VCaP (cell line): ENCODE data around the gene MT1E.
A peak's percentile ranks its signal among the peaks of the same experiment; 100 is the strongest.
"Not testable (repeated sequence)": the region's sequence is repeated elsewhere in the genome, so short reads cannot be mapped to it uniquely, and the experiment has no call there.

Source experiments
- H3K27ac ChIP-seq: fragments of 450-650 bp; 2 replicates; pipeline ENCODE4 v1.5.1; 2017
- TF ChIP-seq, protein P1 (sequence below): fragments of 450-650 bp; conservative IDR thresholded peaks from 2 replicates; pipeline ENCODE4 v1.5.1; 2017; ENCODE audit warnings: mild to moderate bottlenecking, moderate library complexity

Gene MT1E

GRCh38 chr16:56657555-56658326 lies 32.2 kb downstream of the MT1E start, which contains the start of gene MT1F:
Gene MT1F, plus strand, starts transcription at chr16:56657959. Its CDS starts 100 bp downstream, at chr16:56658059.
- peak within 1 kb of the TSS; percentile 51 for H3K27ac ChIP-seq
- TF ChIP-seq, protein P1, sequence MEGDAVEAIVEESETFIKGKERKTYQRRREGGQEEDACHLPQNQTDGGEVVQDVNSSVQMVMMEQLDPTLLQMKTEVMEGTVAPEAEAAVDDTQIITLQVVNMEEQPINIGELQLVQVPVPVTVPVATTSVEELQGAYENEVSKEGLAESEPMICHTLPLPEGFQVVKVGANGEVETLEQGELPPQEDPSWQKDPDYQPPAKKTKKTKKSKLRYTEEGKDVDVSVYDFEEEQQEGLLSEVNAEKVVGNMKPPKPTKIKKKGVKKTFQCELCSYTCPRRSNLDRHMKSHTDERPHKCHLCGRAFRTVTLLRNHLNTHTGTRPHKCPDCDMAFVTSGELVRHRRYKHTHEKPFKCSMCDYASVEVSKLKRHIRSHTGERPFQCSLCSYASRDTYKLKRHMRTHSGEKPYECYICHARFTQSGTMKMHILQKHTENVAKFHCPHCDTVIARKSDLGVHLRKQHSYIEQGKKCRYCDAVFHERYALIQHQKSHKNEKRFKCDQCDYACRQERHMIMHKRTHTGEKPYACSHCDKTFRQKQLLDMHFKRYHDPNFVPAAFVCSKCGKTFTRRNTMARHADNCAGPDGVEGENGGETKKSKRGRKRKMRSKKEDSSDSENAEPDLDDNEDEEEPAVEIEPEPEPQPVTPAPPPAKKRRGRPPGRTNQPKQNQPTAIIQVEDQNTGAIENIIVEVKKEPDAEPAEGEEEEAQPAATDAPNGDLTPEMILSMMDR: no peak

DNA sequence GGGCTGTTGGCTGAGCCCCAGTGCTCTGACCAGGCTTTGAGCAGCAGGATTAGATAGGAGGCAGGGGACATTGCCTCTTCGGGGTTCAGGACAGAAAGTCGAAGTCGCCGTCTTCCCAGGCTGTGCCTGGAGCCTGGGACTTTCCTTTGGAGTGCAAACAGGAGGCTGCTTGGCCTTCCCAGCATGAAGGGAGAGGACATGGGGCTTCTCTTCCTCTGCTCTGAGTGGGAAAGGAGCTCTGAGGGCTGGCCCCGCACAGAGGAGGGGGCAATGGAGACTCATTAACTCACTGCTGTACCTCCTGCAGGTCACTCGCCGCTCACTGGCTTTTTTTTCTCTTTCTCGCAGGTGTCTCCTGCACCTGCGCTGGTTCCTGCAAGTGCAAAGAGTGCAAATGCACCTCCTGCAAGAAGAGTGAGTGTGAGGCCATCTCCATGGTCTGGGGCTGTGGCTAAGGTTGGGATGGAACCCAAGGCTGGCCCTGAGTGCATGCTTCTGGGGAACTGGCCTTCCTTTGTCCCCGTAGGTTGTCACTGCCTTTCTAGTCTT lies 32.8 kb downstream of the MT1E start:
- H3K27ac ChIP-seq: peak overlapping the region; percentile 51; the same call in 1 of the 2 replicates
- TF ChIP-seq, protein P1: no peak

DNA sequence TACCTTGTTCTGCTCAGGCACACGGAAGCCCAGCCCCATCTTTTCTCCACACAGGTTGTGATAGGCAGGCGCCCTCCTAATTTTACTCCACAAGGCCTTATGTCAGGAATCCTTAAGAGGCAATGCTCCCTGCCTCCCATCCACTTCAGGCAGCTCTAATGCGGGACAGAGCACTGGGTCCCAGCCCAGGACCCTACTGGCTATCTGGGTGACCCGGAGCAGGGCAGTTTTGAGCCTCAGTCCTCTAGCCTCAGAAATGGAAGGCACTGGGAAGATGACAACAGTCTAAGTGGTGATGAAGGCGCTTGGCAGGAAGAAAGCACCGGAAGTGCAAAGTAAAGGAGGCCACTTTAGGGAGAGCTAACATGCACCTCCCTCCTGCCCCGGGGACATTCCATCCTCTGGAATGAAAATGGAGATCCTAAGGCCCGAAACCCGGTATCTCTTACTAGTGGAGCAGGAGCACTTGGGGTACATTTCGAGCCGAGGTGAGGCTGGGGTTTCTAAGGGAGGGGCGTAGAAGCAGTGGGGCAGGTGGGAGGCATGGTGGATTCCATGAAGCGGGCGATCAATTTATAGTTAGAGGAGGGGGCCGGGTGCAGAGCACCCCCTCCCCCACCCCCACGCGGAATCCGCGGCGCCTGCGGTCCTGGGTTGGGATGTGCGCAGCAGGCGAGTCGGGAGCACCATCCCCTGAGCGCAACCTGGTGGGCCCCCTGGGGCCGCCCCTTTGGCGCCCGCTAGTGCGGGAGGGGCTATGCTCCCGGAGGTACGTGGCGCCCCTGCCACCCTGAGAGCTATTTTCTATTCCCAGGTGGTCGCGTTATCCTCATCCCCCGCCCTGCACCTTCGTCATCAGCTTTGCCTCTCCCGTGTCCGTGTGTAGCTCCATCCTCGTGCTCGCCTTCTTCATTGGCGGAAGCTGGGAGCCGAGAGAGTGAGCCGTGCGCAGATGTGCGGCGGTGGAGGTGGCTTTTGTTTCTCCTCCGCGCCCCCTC lies 37.1 kb downstream of the MT1E start:
- no peak overlapping the region for H3K27ac ChIP-seq
- TF ChIP-seq, protein P1: no peak

DNA sequence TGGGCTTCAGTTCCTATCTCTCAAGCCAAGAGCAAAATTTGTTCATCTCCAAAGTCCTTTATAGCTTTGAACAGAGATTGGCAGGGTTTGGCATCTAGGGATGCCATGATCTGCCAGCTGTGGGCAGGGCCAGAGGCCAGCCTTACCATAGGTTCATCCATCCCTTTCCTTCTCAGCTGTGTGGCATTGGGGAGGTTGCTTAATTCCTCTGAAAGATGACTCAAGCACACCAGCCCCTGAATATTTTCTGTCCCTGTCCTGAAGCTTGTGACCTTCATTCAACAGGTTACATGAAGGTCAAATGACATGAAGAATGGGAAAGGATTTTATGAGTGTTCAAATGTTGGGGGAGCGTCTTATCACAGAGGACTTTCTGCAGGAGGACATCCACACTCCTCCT lies 38.9 kb downstream of the MT1E start:
- TF ChIP-seq, protein P1: no peak
- no peak overlapping the region for H3K27ac ChIP-seq

DNA sequence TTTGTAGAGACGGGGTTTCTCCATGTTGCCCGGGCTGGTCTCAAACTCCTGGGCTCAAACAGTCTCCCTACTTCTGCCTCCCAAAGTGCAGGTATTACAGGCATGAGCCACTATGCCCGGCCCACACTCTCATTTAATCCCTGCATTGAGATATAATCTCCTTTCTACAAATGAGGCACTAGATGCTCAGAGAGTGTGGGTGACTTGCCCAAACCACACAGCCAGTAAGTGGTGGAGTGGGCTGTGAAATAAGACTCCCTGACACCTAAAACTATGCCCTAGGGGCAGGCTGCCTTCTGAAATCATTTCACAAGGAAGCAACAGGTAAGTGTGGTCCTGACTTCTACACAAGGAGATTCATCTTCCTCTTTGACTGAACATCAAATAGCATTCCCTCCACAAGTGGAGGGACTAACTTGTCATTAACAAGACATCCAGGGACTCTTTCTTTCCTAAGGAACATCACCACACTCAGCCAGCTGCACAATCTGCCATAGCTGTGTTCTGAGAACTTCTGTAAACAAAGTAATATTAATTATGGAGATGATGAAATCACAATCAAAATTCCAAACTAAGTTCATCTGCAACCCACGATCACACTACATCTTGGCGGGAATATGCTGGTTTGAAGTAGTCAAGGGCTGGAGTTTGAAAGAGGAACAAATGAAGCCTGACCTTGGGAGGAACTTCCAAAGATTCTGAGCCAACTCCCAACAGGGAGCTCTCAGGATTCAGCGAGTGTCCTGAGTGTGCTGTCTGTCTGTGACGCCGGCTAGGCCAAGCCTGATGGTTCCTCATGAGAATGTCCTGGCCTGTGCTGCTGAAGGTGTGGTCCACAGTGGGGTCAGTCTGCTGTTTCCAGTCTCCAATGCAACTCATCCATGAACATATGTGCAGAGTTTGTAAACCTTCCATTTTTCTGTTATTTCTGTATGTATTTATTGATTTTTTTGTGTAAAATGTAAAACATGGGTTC lies 40.0 kb downstream of the MT1E start:
- not testable (repeated sequence) for H3K27ac ChIP-seq

DNA sequence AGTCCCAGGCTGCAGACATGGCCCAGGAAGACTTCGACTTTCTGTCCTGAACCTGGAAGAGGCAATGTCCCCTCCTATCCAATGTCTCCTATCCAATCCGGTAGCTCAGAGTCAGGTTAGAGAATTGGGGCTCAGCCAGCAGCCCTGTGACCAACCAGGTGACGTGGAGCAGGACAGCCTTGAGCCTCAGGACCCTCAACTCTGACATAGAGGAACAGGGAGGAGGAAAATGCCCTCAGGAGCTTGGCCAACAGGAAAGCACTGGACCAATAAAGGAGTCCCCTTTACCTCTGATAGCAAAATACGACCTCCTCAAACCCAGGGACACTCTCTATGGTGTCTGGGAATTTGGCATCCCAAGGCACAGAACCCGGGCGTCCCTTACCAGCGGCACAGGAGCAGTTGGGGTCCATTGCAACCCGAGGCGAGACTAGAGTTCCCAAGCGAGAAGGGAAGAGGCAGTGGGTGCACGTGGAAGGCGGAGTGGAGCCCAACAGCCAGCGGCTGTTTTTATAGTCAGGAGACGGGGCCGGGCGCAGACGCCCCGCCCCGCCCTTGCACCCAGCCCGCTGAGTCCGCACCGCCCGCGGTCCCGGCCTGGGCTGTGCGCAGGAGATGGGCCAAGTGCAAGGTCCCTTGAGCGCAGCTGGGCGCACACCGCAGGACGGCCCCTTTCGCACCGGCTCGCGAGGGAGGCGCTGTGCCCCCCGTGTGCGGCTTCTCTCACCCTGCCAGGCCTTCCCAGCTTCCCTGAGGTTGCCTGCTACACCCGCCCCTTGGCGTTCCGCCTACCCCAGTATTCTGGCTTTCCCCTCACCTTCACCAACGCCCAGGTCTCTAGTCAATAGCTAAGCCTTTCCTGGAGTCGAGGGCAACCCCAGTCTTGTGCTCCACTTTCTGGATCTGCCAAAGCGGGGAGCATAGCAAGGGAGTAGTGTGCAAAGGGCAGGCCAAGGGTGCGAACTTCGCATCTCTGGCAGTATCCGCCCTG lies 42.3 kb downstream of the MT1E start, which contains the start of gene MT1G:
TSS of gene MT1G (minus strand) at position 485 of the 991 bp plus-strand sequence. CDS start at position 413, 72 bp downstream.
- no peak within 1 kb of the TSS for H3K27ac ChIP-seq
- TF ChIP-seq, protein P1: no peak
